ENCODE results near the gene FAM149A.

The FAM149A gene

DNA sequence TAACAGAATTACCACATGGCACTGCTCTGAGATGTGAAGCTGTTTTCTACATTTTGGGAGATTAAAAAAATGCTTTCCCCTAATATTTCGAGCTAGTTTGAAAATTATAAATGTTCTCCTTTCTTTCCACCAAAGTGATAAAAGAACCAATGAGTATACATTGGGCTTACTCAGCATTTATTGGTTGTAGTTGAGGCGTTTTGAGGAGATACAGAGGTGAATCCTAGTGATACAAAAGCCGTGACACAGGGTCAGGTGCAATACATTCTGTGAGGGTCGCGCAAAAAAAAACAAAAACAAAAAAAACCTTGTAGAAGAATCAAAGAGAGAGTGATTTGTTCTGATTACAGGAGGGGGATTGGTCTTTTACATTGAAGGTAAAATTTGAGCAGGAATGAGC lies 54.5 kb downstream of the FAM149A start:
- DNase-seq (ENCODE audit: low spot score): no peak

GRCh38 chr4:186159613-186160012 lies 55.1 kb downstream of the FAM149A start:
- no peak for DNase-seq (ENCODE audit: low spot score)

- no peak for DNase-seq (ENCODE audit: low spot score)
Measured at GRCh38 chr4:186161138-186161537, 56.6 kb downstream of the FAM149A start.

DNA sequence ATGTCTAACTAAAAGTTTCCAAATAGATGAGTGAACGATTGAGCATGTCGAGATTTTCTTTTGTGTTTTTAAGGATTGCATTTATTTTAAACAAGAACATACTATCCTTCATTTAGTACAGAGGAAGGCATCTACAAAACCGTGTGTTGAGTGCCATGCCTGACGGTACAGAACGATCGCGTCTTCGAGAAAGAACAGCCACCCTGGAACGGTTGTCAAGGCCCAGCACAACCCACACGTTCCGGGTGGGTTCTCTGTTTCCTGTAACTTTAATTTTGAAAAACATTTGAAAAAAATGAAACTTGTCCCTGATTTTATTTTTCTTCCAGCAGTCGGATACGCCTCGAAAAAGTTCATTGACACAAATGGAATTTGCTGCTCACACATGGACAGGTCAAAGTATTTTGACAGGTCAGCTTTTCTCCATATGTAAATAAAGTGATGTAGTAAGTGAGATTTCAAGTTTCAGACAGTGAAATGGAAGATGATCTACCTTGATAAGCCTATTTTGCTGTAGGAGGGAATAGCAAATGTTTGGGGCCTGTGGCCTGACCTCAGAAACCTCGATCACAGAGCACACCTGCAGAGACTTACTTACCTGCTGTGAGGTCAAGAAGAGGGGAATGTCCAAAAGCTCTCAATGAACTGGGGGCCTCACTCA lies 62.5 kb downstream of the FAM149A start:
- no peak for DNase-seq (ENCODE audit: low spot score)

DNA sequence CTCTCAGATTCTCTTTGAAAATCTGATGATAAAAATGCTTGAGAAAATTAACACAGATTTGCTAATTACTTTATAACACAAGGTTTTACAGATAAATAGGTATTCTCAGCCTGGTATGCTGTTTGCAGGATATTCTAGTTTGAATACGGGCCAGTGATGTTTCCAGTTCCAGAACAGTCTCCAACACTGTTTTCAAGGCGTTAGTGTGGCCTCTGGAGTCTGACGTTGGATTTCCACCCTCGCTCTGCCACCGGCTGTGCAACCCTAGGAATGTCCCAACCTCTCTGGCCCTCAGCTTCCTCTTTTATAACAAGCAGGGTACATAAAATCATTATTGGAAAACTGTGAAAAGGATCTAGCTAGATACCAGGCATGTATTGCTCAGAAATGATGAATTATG lies 63.1 kb downstream of the FAM149A start:
- DNase-seq (ENCODE audit: low spot score): no peak

- no peak for DNase-seq (ENCODE audit: low spot score)
Measured at GRCh38 chr4:186168750-186169149, 64.2 kb downstream of the FAM149A start.

DNA sequence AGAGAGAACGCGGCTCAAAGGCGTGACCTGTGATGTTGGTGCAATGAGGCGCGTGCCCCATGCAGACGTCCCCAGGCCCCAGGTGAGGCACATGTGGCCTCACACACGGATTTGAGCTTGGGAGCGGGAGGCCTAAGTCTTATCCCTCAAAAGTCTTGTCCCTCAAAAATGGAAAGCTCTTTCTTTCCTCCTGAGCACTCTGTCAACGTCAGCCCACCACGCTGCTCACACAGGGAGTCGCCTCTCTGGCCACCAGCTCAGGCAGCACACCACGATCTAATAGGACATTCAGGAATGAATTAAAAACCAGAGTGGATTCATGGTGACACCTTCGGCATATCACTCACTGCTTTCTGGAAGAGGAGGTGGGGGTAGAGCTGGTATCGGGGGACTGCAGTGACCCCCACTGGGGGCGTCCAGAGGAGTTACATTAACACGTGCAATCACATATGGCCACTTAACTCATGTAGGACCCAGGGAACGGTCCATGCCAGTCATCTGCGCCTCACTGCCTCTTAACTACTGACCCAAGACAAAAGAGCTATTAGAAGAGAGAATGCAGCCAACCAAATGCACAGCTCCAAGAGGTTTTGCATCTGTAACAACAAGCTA lies 64.9 kb downstream of the FAM149A start:
- DNase-seq (ENCODE audit: low spot score): no peak

- DNase-seq (ENCODE audit: low spot score): no peak
Measured at GRCh38 chr4:186169945-186170802, 65.7 kb downstream of the FAM149A start.

DNA sequence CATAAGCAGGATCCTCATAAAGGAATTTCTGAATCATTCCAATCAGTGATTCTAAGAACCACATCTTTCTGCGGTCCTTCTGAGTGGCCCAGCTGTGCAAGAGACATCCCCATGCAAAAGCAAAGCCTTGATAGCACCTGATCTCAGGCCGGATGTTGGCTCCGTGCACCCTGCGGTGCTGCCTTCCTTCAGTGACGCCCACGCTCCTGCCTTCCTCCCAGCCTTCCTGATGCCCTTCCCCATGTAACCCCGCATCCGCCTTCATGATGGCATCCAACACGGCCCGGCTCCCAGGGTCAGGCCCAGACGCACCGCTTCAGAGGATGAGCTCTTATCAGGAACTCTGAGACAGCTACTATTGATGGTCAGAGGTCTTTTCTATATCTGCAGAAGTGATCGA lies 66.5 kb downstream of the FAM149A start:
- no peak for DNase-seq (ENCODE audit: low spot score)

DNA sequence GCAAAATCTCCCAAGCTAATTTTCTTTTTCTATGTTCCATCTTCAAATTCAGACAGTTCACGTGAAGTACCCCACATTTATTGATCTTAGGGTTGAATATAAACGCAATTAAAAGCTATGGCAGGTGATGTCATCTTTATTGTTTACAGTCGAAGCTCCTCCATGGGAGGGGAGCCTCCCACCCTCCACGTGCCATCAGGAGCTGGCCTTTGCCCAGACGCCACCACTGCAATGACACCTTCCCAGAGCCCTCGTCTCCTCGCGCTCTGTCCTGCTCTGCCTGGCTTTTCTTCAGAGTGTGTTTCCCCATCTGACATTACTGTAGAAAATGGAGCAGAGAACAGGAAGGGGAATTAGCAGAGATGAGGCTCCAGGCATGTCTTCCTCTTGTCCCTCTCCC lies 68.0 kb downstream of the FAM149A start:
- DNase-seq (ENCODE audit: low spot score): no peak

DNA sequence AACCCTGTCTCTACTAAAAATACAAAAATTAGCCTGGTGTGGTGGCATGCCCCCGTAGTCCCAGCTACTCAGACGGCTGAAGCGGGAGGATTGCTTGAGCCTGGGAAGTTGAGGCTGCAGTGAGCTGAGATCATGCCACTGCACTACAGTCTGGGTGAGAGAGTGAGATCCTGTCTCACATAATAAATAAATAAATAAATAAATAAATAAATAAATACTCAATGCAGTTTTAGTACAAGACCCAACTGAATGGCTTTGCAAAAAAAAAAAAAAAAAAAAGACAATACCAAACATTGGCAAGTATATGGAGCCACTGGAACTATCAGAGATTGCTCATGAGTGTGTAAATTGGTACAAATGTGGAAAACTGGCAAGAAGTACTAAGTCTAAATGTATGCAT lies 83.6 kb downstream of the FAM149A start:
- no peak for DNase-seq (ENCODE audit: low spot score)

DNA sequence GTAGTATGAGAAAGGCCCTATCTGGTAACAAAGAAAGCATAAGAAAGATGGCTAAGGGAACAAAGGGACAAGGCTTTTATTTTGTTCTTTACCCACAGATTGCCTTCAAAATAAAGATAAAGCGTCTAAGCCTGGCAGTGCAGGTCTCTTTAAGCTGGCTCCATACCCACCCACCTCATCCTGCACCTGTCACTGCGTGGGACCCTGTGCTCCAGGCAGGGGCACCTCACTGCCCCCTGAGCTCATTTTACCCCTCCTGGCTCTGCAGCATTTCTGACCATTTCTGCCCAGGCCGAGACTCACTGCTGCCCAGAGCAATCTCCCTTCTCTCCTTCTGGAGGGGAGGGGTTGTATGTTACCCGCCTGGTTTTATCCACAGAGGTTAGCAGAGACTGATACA lies 85.2 kb downstream of the FAM149A start:
- DNase-seq (ENCODE audit: low spot score): no peak

DNA sequence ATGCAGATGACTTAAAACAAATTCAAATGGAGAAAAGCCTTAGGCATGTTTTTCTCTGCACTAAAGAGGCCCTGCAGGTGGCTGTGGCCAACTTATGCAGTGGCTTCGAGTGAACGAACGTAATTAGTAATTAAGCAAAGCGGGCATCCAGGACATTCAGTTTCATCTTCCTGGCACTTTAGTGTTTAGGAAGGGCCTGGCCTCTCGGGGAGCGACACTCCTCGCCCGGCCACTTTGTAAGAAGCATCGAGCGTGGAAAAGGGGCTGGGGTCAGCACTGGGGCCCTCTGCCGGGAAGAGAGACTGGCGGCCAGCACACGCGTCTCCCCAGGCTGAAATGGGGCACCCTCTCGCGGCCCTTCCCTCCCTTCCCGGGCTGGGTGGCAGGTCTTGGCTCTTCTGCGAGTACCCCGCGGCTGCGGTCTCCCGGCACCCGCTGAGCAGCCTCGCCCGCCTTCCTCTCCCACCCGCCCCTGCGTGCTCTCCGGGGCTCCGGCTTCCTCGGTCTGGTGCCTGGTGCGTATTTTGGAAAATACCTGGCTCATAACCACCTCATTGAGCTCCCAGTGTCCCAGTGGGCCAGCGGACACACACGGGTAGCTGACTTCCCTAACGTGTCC lies 86.2 kb downstream of the FAM149A start:
- peak; percentile 67 for DNase-seq (ENCODE audit: low spot score)

DNA sequence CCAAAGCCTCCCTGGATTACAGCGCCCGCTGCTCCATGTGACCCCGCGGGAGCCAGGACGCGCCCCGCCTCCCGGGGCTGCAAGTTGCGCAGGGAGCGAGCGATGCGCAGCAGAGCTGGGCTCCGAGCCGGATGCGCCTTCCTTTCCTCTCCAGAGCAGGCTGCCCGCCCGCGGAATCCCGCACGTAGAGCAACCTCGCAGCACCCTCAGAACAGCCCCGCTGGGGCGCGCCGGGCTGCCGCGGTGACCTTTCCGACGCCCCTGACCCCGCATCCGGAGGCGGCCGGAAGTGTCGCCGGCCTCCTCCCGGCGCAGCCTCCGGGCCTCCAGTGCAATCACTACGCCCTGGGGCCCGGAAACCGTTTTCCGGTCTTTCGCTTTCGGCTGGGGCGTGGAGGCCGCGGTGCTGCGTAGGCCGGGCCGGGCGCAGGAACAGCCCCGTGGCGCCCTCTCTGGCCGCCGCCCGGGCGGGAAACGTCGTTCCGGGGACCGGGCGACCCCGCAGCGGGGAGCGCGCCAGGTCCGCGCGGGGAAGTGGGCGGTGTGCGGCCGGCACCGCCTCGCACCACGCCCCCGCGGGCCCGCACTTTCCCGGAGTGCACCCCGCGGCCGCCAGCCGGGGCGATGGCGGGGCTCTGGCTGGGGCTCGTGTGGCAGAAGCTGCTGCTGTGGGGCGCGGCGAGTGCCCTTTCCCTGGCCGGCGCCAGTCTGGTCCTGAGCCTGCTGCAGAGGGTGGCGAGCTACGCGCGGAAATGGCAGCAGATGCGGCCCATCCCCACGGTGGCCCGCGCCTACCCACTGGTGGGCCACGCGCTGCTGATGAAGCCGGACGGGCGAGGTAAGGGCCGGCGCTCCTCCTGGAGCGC lies 86.9 kb downstream of the FAM149A start, which contains the start of gene CYP4V2:
Gene CYP4V2 (plus strand): TSS at position 368 of the 866 bp plus-strand sequence. CDS start 257 bp downstream, at position 625.
- peak; percentile 81 for DNase-seq (ENCODE audit: low spot score)

GRCh38 chr4:186192066-186192612 lies 87.6 kb downstream of the FAM149A start:
- DNase-seq (ENCODE audit: low spot score): peak; percentile 65

GRCh38 chr4:186193851-186194250 lies 89.3 kb downstream of the FAM149A start:
- DNase-seq (ENCODE audit: low spot score): no peak

DNA sequence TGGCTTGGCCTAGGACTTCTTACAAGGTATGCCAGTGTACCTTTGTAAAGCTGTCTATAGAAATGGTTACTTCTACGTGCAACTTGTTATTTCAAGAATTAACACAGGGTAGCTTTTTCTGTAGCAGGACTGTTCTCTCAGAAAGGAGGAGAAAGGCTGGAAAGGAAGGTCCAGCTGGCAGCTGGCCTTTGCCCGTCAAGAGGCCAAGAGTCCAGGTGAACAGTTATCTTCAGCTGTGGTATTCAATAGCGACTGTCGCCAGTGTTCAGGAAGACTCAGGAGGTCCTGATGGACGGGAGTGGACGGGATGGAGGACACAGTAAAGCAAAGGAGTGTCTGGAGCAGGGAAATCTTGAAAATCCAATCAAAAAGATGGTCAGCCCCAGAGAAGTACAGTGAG lies 91.6 kb downstream of the FAM149A start:
- DNase-seq (ENCODE audit: low spot score): no peak

GRCh38 chr4:186200516-186200915 lies 96.0 kb downstream of the FAM149A start:
- DNase-seq (ENCODE audit: low spot score): no peak

DNA sequence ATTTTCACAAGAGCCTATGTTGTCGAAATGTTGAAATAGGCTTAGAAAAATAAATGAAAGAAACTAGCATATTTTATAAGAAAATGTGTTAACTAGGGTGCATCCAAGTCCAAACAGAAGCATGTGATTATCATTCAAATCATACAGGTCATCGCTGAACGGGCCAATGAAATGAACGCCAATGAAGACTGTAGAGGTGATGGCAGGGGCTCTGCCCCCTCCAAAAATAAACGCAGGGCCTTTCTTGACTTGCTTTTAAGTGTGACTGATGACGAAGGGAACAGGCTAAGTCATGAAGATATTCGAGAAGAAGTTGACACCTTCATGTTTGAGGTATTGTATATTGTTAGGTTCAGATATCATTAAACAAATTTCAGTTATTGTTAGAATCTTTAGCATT lies 96.5 kb downstream of the FAM149A start:
- no peak for DNase-seq (ENCODE audit: low spot score)

DNA sequence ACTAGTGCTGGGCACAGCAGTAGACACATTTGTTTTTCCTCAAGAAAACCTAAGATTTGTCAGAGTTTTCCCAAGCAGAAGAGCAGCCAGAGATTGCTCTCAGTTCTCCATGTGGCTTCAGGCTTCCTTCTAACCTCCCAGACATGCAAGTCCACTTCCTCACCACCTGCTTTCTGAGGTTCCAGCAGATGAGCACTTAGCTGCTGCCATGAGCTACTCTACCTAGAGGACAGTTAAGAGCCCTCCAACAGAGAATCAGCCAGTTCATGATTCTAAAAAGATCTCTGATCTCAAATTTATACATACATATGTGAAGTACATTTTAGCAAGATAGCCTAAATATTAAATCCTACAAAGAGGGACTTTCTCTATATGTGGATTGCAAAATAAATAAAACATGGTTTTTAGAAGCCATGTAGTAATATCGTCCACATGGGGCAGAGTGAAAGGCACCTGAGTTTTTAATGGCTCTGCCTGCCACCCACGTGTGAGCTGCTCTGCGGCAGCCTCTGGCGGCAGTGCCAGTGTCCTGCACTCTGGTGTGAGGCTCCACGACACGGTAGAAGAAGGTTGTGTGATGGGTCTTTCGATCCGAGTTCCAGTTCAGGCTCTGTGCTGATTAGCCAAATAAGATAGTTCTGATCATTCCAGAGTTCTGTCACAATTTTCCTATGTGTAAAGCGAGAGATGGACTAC lies 97.2 kb downstream of the FAM149A start:
- DNase-seq (ENCODE audit: low spot score): no peak
